Omental fat pad (tissue), 4 donors: ENCODE measurements around the gene PAAF1. TPM values are rescaled to one million over a fixed set of nuclear protein-coding genes. Genes with fewer than 3 reads are reported as not detected.
A peak's percentile ranks its signal among the peaks of the same experiment; 100 is the strongest.
"Not testable (repeated sequence)": the region's sequence is repeated elsewhere in the genome, so short reads cannot be mapped to it uniquely, and the experiment has no call there.

ENCODE experiments used
- ATAC-seq: fragments of 150-250 bp; one replicate; pipeline ENCODE4 v1.9.1; 2016; ENCODE audit warnings: mild to moderate bottlenecking, moderate library complexity; ENCODE audit not compliant: low FRiP score
- DNase-seq: peaks from one replicate; pipeline ENCODE4 v3.0.0-alpha.2; 2019; ENCODE audit warnings: low spot score
- total RNA-seq, 4 donors: library from RNA; depleted of rRNA; stranded (reverse); fragments of >200 nt; gene quantifications; one replicate each; pipeline ENCODE4 v1.1.0, GENCODE V29; 2016
- TF ChIP-seq, protein P1 (sequence below), 3 donors: fragments of 450-650 bp; IDR thresholded peaks; one replicate each; pipeline ENCODE4 v1.5.1; 2016 to 2017; ENCODE audit warnings: antibody characterized with exemption in 3 of 3, mild to moderate bottlenecking in 3 of 3, moderate library complexity in 2 of 3

Gene PAAF1
- total RNA-seq, 4 donors from 2014 or later = 7.1 to 11.4 (median 9.7) TPM

DNA sequence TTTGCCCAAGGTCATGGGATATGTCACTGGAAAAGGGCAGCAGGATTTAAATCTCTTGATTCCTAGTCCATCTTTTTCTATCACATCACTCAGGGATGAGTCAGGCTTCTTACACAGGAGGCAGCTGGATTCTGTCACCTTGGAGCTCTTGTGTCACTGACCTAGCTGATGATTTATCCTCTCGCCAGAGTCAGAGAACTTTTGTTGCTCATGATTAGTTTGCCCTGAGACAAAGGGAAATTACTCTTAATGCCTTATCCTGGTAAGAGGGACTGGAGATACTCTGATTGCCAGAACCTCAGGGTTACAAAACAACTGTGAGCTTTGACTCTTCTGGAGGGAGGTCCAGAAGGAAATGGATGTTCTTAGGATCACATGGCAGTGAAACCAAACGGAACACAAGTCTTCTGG is 10.2 kb upstream of the PAAF1 start:
- TF ChIP-seq, protein P1, sequence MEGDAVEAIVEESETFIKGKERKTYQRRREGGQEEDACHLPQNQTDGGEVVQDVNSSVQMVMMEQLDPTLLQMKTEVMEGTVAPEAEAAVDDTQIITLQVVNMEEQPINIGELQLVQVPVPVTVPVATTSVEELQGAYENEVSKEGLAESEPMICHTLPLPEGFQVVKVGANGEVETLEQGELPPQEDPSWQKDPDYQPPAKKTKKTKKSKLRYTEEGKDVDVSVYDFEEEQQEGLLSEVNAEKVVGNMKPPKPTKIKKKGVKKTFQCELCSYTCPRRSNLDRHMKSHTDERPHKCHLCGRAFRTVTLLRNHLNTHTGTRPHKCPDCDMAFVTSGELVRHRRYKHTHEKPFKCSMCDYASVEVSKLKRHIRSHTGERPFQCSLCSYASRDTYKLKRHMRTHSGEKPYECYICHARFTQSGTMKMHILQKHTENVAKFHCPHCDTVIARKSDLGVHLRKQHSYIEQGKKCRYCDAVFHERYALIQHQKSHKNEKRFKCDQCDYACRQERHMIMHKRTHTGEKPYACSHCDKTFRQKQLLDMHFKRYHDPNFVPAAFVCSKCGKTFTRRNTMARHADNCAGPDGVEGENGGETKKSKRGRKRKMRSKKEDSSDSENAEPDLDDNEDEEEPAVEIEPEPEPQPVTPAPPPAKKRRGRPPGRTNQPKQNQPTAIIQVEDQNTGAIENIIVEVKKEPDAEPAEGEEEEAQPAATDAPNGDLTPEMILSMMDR (IDR thresholded peaks at IDR 0.05) = no peak
- ATAC-seq (peak; percentile 59), DNase-seq (no peak)

DNA sequence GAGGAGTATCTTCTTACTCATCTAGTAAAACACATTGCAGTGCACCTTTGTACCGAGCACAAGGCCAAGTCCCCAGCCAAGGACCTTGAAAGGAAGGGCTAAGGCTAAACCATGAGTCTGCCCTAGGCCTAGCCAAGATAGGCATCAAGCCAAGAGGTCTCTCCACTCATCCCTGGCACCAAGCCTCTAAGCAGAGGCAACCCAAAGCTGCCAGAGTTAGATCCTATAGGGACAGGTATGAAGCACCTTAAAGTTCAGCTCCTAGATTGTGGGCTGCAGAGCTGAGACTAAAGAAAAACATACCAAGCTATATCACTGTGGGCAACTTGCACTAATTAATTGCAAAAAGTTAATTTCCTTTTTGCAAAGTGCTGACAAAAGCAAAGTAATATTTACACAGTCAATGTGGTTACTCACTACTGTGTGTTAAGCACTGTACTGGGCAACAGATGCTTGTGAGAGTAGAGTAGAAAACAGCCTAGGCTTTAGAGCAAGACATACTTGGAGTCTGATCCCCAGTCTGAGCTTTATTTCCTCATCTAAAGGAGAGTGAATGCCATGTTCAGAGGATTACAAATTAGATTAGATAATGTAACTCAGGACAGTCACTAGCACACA is 7.4 kb upstream of the PAAF1 start:
- no peak for ATAC-seq
- no peak for DNase-seq
- TF ChIP-seq, protein P1 (IDR thresholded peaks at IDR 0.05) = no peak

DNA sequence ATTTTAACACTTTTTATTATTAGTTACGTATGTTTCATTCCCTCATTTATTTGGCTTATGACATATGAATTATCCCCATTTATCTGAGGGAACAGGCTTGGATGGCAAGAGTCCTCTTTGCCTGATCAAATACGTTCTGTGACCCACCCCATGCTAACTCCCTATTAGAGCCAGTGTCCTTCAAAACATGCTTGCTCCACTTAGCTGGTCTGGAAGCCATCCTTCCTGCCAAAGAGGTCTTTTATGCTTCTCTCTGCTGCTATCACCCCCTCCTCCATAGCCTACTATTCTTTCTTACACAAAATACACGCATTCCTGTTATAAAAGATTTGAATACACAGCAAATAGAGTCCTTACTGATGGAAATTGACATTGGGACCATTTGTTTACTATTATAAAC is 6.5 kb upstream of the PAAF1 start:
- no peak for ATAC-seq
- DNase-seq = no peak
- TF ChIP-seq, protein P1 (IDR thresholded peaks at IDR 0.05) = no peak

DNA sequence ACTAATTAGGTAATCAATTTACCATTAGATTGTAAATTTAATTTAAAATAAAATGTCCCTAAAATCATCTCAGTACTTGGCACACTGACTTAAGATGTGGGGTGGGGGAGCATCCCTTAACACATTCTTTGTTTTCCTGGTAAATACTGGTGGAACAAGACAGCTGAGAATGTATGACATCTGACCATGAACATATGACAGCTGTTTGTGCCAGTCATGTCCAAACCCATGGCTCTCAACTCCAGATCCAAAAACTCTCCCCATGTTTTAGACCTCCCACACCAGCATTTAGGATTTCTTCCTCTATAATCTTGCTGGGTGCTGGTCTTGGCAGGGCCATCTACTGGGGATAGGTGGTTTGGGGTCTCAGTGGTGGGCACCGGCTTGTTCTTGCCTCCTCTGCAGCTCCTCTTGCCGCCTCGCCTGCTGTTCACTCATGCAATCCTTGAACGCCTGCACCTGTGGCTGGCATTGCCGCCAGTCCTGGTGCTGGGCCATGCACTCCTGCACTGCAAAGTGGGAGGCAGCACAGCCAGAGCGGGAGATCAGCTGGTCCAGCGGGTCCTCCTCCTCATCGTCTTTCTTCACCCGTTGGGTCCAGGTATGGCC is 3.9 kb upstream of the PAAF1 start:
- no peak for ATAC-seq
- DNase-seq = no peak
- TF ChIP-seq, protein P1 (IDR thresholded peaks at IDR 0.05) = no peak

DNA sequence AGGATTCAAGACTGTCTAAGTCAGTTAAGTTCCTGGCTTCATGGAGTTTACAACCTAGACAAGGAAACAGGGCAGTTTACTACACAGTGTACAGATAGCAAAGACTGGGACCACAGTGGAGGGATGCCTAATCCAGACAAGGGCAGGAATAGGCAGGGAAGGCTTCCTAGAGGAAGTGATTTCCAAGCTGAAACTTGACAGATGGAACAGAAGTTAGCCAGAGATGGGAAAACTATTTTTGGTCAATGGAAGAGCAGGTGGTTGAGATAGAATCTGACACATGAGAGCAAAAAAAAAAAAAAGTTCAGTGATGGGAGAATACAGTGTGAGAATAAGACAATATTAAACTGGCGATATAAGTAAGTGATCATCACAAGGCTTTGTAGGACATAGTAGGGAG is 1.4 kb upstream of the PAAF1 start:
- DNase-seq (no peak), ATAC-seq (no peak)
- TF ChIP-seq, protein P1 (IDR thresholded peaks at IDR 0.05) = no peak

DNA sequence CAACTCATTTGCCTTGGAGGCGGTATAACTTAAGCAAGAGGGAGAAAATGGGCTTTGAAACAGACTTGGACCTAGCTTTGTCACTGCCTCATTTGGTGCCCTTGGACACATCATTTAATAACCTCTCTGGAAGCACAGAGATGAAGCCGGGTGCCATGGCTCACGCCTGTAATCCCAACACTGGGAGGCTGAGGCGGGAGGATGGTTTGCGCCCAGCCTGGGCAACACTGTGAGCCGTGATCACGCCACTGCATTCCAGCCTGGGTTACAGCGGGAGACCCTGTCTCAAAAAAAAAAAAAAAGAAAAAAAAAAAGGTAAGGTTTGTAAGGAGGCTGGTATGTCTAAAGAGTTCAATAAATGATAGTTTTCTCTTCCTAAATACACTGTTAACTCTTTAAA is 959 bp upstream of the PAAF1 start:
- TF ChIP-seq, protein P1 (IDR thresholded peaks at IDR 0.05) = no peak
- ATAC-seq (no peak), DNase-seq (no peak)

DNA sequence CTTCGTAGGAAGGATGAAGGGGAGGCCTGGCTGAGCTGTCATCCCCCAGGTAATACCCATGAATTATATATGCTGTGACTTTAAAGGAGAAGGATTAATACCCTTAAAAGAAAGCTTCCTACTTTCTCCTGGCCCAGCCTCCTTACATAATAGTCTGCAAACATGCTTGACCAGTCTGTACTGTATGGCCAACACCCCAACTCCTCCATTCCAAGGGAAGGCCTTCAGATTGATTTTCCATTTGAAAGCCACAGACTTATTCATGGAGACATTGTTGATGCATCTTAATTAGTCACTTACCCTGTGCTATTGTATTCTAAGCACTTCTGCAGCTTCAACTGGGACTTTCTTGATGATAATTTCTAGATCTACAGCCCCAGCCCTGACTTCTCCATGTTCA is 2.0 kb downstream of the PAAF1 start:
- ATAC-seq = no peak
- TF ChIP-seq, protein P1 (IDR thresholded peaks at IDR 0.05) = no peak
- DNase-seq = no peak

DNA sequence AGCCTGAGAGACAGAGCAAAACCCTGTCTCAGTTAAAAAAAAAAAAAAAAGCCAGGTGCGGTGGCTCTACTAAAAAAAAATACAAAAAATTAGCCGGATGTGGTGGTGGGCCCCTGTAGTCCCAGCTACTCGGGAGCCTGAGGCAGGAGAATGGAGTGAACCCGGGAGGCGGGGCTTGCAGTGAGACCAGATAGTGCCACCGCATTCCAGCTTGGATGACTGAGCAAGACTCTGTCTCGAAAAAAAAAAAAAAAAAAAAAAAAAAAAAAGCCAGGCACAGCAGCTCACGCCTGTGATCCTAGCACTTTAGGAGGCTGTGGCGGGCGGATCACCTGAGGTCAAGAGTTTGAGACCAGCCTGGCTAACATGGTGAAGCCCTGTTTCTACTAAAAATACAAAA is 3.6 kb downstream of the PAAF1 start:
- DNase-seq, ATAC-seq: not testable (repeated sequence)
